Measurements from ENCODE around the gene MAG.
"Not testable (repeated sequence)": the region's sequence is repeated elsewhere in the genome, so short reads cannot be mapped to it uniquely, and the experiment has no call there.

MAG gene

DNA sequence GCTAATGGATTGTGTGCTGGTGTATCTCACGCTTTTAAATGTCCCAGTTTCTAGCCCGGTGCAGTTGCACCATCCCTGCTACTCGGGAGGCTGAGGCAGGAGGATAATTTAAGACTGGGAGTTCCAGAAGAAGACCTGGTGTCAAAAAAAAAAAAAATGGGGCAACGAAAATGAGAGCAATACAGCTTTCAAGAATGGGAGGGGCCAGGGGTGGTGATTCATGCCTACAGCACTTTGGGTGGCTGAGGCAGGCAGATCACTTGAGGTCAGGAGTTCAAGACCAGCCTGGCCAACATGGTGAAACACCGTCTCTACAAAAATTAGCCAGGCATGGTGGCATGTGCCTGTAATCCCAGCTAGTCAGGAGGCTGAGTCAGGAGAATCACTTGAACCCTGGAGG is 5.9 kb upstream of the MAG start:
- H3K4me1 ChIP-seq (ENCODE audit: control insufficient read depth, insufficient read depth, low read length), result peaks cover 14% of the 10 kb centered on the region
- H3K27ac ChIP-seq (ENCODE audit: low read depth, low read length); H3K9ac ChIP-seq (ENCODE audit: low read length); H3K27me3 ChIP-seq (ENCODE audit: control insufficient read depth, insufficient read depth, low read length); H3K36me3 ChIP-seq (ENCODE audit: control insufficient read depth, insufficient read depth, low read length); H3K9me3 ChIP-seq (ENCODE audit: control insufficient read depth, insufficient read depth, low read depth, low read length); H3K4me3 ChIP-seq (ENCODE audit: low read depth, low read length): not testable (repeated sequence)

DNA sequence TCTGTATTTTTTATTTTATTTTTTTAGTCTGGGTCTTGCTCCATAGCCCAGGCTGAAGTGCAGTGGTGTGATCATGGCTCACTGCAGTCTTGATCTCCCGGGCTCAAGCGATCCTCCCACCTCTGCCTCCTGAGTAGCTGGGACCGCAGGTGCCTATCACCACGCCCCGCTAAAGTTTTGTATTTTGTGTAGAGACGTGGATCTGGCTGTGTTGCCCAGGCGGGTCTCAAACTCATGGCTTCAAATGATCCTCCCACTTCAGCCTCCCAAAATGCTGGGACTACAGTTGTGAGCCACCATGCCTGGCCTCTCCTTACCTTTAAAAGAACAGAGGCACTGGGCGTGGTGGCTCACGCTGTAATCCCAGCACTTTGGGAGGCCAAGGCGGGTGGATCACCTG is 4.2 kb upstream of the MAG start:
- H3K4me1 ChIP-seq (ENCODE audit: control insufficient read depth, insufficient read depth, low read length), result peaks cover 15% of the 10 kb centered on the region
- no peaks in the 10 kb centered on the region for H3K36me3 ChIP-seq (ENCODE audit: control insufficient read depth, insufficient read depth, low read length)
- no peaks in the 10 kb centered on the region; the same call in 1 of the 2 replicates for H3K27me3 ChIP-seq (ENCODE audit: control insufficient read depth, insufficient read depth, low read length)
- no peak overlapping the region for H3K27ac ChIP-seq (ENCODE audit: low read depth, low read length)
- H3K9ac ChIP-seq (ENCODE audit: low read length), result no peak overlapping the region
- no peaks in the 10 kb centered on the region for H3K9me3 ChIP-seq (ENCODE audit: control insufficient read depth, insufficient read depth, low read depth, low read length)
- H3K4me3 ChIP-seq (ENCODE audit: low read depth, low read length), result no peak overlapping the region

DNA sequence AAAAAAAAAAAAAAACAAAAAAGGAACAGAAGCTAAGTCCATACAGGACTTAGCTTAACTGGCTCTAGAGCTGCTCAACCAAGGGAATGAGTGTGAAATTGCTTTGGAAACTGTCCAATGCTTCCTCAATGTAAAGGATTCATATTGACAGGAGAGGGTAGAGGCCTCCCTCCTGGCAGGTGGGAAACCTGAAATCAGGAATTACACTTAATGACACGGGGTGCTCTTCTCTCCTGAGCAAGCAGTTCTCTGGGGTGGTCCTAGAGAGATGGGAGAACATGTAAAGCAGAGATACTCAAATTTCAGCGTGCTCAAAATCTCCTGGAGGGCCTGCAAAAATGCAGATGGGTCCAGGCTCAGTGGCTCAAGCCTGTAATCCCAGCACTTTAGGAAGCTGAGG is 3.6 kb upstream of the MAG start:
- Histone ChIP-seq H3K27me3 (ENCODE audit: control insufficient read depth, insufficient read depth, low read length) (no peaks in the 10 kb centered on the region; the same call in 1 of the 2 replicates), H3K36me3 (ENCODE audit: control insufficient read depth, insufficient read depth, low read length) (no peaks in the 10 kb centered on the region), H3K9me3 (ENCODE audit: control insufficient read depth, insufficient read depth, low read depth, low read length) (no peaks in the 10 kb centered on the region), H3K4me1 (ENCODE audit: control insufficient read depth, insufficient read depth, low read length) (peaks cover 19% of the 10 kb centered on the region), H3K9ac (ENCODE audit: low read length) (no peak overlapping the region), H3K4me3 (ENCODE audit: low read depth, low read length) (no peak overlapping the region), H3K27ac (ENCODE audit: low read depth, low read length) (no peak overlapping the region)

DNA sequence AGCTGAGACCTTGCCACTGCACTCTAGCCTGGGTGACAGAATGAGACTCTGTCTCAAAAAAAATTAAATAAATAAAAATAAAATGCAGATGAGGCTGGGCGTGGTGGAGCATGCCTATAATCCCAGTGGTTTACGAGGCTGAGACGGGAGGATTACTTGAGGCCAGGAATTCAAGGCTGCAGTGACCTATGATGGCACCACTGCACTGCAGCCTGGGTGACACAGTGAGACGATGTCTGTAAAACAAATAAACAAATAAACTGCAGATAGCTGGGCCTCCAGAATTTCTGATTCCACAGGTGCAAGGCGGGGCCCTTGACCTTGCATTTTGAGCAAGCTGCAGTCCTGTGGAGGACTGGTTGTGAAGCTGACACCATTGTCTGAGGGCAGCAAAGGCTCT is 3.1 kb upstream of the MAG start:
- Histone ChIP-seq H3K27me3 (ENCODE audit: control insufficient read depth, insufficient read depth, low read length) (no peaks in the 10 kb centered on the region; the same call in 1 of the 2 replicates), H3K9me3 (ENCODE audit: control insufficient read depth, insufficient read depth, low read depth, low read length) (no peaks in the 10 kb centered on the region), H3K36me3 (ENCODE audit: control insufficient read depth, insufficient read depth, low read length) (no peaks in the 10 kb centered on the region), H3K9ac (ENCODE audit: low read length) (no peak overlapping the region), H3K4me3 (ENCODE audit: low read depth, low read length) (no peak overlapping the region), H3K4me1 (ENCODE audit: control insufficient read depth, insufficient read depth, low read length) (peaks cover 25% of the 10 kb centered on the region), H3K27ac (ENCODE audit: low read depth, low read length) (no peak overlapping the region)

DNA sequence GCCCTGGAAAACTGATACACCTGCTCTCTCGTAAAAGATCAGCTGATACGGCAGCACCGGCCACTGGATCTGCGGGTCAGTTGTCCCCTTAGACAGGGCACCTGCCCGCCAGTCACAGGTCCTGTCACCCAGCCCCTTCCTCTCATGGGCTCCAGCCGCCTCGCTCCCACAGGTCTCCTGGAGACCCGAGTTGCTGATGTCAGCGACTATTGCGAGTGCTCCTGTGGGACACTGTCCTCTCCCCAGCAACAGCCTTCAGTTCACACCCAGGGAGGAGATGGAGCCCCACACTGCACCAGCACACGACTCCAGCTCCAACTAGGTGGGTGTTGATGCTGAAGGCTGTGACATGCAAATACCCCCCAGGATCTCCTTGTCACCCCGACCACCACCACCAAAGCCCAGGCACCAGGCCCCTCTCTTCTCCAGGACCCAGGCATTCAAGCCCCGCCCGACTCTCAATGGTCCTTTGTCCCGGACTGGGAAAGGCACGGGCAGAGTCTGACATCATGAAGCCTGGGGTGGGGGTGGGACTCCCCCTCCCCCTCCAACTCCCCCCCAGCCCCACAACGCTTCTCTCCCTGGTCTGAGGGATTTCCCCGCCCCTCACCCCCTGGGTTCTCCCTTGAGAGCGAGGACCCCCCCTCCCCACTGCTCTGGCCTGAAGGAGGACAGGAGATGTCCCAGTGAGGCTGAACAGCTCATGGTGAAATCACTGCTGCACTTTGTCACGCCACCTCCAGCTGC is 1.4 kb upstream of the MAG start:
- H3K27ac ChIP-seq (ENCODE audit: low read depth, low read length), result no peak overlapping the region
- no peaks in the 10 kb centered on the region for H3K9me3 ChIP-seq (ENCODE audit: control insufficient read depth, insufficient read depth, low read depth, low read length)
- H3K4me1 ChIP-seq (ENCODE audit: control insufficient read depth, insufficient read depth, low read length), result peaks cover 21% of the 10 kb centered on the region
- no peak overlapping the region for H3K4me3 ChIP-seq (ENCODE audit: low read depth, low read length)
- H3K36me3 ChIP-seq (ENCODE audit: control insufficient read depth, insufficient read depth, low read length), result no peaks in the 10 kb centered on the region
- no peaks in the 10 kb centered on the region; the same call in 1 of the 2 replicates for H3K27me3 ChIP-seq (ENCODE audit: control insufficient read depth, insufficient read depth, low read length)
- H3K9ac ChIP-seq (ENCODE audit: low read length), result no peak overlapping the region

DNA sequence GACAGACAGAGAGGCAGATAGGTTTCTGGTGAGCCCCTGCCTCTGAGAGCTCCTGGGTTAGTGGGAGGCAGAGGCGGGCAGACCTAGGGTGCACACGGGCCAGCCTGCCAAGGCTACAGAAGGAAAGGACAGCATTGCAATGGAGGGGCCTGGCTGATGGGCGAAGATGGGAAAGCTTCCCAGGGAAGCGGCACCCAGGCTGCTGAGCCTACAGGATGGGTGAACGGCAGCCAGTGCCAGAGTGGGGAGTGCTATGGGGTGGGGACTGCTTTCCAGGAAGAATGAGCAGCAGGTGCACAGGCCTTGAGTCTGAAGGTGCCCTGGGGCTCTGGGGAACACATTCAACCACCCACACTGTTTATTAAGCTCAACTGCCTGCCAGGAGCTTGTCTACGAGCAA is 702 bp upstream of the MAG start:
- Histone ChIP-seq H3K36me3 (ENCODE audit: control insufficient read depth, insufficient read depth, low read length) (no peaks in the 10 kb centered on the region), H3K27ac (ENCODE audit: low read depth, low read length) (no peak overlapping the region), H3K9ac (ENCODE audit: low read length) (no peak overlapping the region), H3K27me3 (ENCODE audit: control insufficient read depth, insufficient read depth, low read length) (no peaks in the 10 kb centered on the region; the same call in 1 of the 2 replicates), H3K9me3 (ENCODE audit: control insufficient read depth, insufficient read depth, low read depth, low read length) (no peaks in the 10 kb centered on the region), H3K4me1 (ENCODE audit: control insufficient read depth, insufficient read depth, low read length) (peaks cover 24% of the 10 kb centered on the region), H3K4me3 (ENCODE audit: low read depth, low read length) (no peak overlapping the region)

DNA sequence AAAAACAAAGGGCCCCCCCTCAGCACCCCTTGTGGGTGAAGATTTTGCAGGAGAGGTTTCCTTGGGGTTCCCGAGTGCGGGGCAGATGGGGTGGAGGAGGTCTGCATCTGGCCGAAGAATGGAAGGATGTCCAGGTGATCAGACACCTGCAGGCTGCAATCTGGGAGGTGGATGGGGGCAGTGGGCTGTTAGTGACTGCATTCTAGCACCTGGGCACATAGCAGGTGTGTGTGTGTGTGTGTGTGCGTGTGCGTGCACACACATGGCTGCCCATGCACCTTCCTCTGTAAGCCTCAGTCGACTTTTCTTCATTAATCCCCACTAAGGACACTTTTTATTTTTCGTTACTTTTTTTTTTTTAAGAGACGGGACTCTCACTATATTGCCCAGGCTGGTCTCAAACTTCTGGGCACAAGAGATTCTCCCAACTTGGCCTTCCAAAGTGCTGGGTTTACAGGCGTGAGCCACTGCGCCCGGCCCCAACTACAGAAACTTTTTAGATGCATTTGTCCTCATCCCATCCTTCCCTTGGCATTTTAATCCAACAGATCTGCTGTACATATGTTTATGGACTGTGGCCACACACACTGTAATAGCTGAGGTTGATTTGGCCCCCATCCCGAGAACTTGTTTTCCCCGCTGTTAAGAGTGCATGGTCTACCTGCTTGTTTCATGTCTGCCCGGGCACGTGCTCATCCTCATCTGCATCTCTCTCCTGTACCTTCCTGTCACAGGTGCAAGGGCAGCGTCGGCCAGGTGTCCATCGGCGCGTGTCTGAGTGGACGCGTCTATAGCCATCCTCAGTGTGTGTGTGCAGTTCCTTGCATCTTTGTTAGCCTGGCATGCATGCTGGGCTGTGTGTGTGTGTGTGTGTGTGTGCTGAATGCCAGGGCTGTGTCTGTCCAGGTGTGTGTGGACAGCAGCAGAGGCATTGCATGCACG is 731 bp downstream of the MAG start:
- H3K9me3 ChIP-seq (ENCODE audit: control insufficient read depth, insufficient read depth, low read depth, low read length), result no peaks in the 10 kb centered on the region
- peaks cover 24% of the 10 kb centered on the region for H3K4me1 ChIP-seq (ENCODE audit: control insufficient read depth, insufficient read depth, low read length)
- no peak overlapping the region for H3K4me3 ChIP-seq (ENCODE audit: low read depth, low read length)
- no peak overlapping the region for H3K27ac ChIP-seq (ENCODE audit: low read depth, low read length)
- H3K36me3 ChIP-seq (ENCODE audit: control insufficient read depth, insufficient read depth, low read length), result no peaks in the 10 kb centered on the region
- no peaks in the 10 kb centered on the region; the same call in 1 of the 2 replicates for H3K27me3 ChIP-seq (ENCODE audit: control insufficient read depth, insufficient read depth, low read length)
- no peak overlapping the region for H3K9ac ChIP-seq (ENCODE audit: low read length)

DNA sequence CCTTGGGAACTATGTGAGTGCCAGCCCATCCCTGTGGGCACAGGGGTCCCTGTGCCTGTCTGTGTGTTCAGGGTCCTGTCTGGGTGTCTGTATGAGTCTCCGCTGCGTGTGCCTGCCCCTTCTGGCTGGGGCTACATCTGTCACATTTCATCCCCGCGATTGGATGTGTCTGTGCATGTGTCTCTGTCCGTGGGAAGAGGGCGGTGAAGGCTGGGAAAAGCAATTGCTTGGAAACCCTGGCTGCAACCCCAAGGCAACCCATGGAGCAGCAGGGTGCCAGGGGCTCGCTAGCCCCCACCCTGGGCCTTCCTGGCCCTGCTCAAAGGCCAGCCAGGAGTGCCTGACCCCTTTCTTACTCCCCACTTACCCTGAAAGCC is 1.4 kb downstream of the MAG start:
- Histone ChIP-seq H3K36me3 (ENCODE audit: control insufficient read depth, insufficient read depth, low read length) (no peaks in the 10 kb centered on the region), H3K9me3 (ENCODE audit: control insufficient read depth, insufficient read depth, low read depth, low read length) (no peaks in the 10 kb centered on the region), H3K9ac (ENCODE audit: low read length) (no peak overlapping the region), H3K4me3 (ENCODE audit: low read depth, low read length) (no peak overlapping the region), H3K4me1 (ENCODE audit: control insufficient read depth, insufficient read depth, low read length) (peaks cover 24% of the 10 kb centered on the region), H3K27me3 (ENCODE audit: control insufficient read depth, insufficient read depth, low read length) (no peaks in the 10 kb centered on the region; the same call in 1 of the 2 replicates), H3K27ac (ENCODE audit: low read depth, low read length) (no peak overlapping the region)

DNA sequence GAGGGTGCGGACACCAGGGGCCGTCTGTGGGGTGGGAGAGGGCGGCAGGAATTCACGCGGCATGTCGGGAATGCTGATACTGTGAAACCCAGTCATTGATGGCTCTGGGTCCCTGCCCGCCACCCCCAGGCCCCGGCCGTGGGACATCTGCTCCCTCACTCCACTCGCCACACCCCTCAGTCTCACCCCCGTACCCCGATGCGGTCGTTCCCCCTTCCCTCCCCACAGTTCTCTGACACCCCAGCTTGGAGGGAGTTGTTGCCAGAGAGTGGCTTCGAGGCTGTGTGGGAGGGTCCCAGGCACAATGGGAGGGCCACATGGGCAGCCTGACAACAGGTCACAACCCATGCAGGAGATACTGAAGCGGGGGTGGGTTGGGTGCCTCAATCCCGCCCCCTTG is 1.8 kb downstream of the MAG start:
- H3K9me3 ChIP-seq (ENCODE audit: control insufficient read depth, insufficient read depth, low read depth, low read length), result no peaks in the 10 kb centered on the region

DNA sequence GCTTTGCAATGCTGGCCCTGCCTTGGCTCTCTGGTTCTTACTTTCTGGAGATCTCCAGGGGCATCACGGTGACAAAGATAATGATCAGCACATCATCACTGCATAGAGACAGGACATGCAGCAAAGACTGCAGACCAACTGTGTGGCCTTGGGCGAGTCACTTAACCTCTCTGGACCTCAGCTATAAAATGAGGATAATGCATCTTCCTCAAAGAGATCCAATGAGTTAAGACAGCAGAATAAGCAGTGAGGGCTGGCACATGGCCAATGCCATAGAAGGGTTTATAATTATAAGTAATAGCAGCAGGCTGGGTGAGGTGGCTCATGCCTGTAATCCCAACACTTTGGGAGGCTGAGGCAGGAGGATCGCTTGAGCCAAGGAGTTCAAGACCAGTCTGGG is 2.4 kb downstream of the MAG start:
- Histone ChIP-seq H3K4me1 (ENCODE audit: control insufficient read depth, insufficient read depth, low read length) (peaks cover 24% of the 10 kb centered on the region), H3K9me3 (ENCODE audit: control insufficient read depth, insufficient read depth, low read depth, low read length) (no peaks in the 10 kb centered on the region), H3K27me3 (ENCODE audit: control insufficient read depth, insufficient read depth, low read length) (no peaks in the 10 kb centered on the region; the same call in 1 of the 2 replicates), H3K4me3 (ENCODE audit: low read depth, low read length) (no peak overlapping the region), H3K36me3 (ENCODE audit: control insufficient read depth, insufficient read depth, low read length) (no peaks in the 10 kb centered on the region), H3K9ac (ENCODE audit: low read length) (no peak overlapping the region), H3K27ac (ENCODE audit: low read depth, low read length) (no peak overlapping the region)

More for the DNA sequence above, 1.8 kb downstream of the MAG start:
- no peak overlapping the region for H3K9ac ChIP-seq (ENCODE audit: low read length)
- no peaks in the 10 kb centered on the region; the same call in 1 of the 2 replicates for H3K27me3 ChIP-seq (ENCODE audit: control insufficient read depth, insufficient read depth, low read length)
- H3K4me1 ChIP-seq (ENCODE audit: control insufficient read depth, insufficient read depth, low read length), result peaks cover 24% of the 10 kb centered on the region
- no peak overlapping the region for H3K4me3 ChIP-seq (ENCODE audit: low read depth, low read length)
- H3K27ac ChIP-seq (ENCODE audit: low read depth, low read length), result no peak overlapping the region
- H3K36me3 ChIP-seq (ENCODE audit: control insufficient read depth, insufficient read depth, low read length), result no peaks in the 10 kb centered on the region

Data from HUES6 (cell line).